ENCODE measurements around the gene MSX1.
A peak's percentile ranks its signal among the peaks of the same experiment; 100 is the strongest.

The MSX1 gene

DNA sequence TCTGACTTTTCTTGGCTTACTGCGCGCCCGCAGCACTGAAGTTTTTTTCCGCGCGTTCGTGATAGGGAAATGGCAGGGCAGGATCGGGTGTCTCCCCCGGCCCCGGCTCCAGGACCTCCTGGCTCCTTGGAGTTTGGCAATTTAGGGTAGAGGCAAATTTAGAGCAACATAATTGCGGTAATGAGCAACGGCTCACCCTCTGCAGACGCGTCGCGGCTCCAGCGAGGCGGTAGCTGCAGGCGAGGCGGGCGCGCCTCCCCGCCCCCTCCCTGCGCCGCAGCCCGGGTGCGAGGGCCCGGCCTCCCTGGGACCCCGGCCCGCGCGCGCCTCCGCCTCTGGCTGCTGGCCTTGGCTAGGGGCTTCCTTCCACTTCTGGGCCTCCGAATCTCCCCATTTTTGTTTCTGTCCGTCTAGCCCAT is 6.2 kb downstream of the MSX1 start:
- H3K4me3 ChIP-seq (replicated peaks in 1 of 2; ENCODE audit: low read depth in 2 of 2, low read length in 2 of 2) = peak overlapping the region in 1 of 2 donors; percentile 19
- no peak for DNase-seq (ENCODE audit: low read depth in 2 of 2)
- TF ChIP-seq, protein P1, sequence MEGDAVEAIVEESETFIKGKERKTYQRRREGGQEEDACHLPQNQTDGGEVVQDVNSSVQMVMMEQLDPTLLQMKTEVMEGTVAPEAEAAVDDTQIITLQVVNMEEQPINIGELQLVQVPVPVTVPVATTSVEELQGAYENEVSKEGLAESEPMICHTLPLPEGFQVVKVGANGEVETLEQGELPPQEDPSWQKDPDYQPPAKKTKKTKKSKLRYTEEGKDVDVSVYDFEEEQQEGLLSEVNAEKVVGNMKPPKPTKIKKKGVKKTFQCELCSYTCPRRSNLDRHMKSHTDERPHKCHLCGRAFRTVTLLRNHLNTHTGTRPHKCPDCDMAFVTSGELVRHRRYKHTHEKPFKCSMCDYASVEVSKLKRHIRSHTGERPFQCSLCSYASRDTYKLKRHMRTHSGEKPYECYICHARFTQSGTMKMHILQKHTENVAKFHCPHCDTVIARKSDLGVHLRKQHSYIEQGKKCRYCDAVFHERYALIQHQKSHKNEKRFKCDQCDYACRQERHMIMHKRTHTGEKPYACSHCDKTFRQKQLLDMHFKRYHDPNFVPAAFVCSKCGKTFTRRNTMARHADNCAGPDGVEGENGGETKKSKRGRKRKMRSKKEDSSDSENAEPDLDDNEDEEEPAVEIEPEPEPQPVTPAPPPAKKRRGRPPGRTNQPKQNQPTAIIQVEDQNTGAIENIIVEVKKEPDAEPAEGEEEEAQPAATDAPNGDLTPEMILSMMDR (IDR thresholded peaks at IDR 0.05; ENCODE audit: low read depth, low read length) = no peak

DNA sequence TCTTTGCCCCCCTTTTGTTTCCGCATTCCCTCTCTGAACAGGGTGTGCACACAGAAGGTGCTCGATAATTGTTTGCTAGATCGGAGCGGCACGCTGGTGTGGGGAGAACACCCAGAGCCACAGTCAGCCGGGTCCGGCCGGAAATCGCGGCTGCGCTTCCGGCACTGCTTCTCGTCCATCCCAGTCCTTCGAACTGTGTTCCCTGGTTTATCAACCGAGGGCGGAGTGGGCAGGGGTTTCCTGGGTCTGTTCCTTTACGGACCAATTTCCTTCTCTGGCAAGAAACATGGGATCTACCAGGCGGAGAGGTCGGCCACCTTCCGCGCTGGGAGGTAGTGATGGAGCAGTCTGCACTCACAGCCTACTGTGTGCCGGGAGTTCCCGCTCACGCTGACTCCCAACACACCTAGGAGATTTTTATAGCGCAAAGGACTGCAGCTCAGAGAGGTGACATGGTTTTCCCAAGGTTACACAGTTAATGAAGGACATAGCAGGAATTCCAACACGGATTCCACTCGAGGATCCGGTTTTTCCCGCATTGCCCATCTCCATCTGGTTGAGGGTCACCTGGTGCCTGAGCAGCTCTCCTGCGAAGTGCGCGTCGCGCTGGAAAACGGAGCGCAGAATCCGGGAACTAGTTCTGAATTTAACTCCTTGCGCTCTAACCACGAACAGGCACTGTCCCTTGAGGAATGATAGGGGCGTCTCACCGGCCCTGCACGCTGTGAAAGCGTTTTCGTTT is 6.8 kb downstream of the MSX1 start:
- TF ChIP-seq, protein P1 (IDR thresholded peaks at IDR 0.05; ENCODE audit: low read depth, low read length) = no peak
- H3K4me3 ChIP-seq (replicated peaks in 1 of 2; ENCODE audit: low read depth in 2 of 2, low read length in 2 of 2) = peak overlapping the region in 1 of 2 donors; percentile 19
- no peak for DNase-seq (ENCODE audit: low read depth in 2 of 2)

GRCh38 chr4:4866866-4867374 is 7.5 kb downstream of the MSX1 start:
- no peak overlapping the region for H3K4me3 ChIP-seq (replicated peaks in 1 of 2; ENCODE audit: low read depth in 2 of 2, low read length in 2 of 2)
- TF ChIP-seq, protein P1 (IDR thresholded peaks at IDR 0.05; ENCODE audit: low read depth, low read length) = no peak
- DNase-seq (ENCODE audit: low read depth in 2 of 2) = no peak

DNA sequence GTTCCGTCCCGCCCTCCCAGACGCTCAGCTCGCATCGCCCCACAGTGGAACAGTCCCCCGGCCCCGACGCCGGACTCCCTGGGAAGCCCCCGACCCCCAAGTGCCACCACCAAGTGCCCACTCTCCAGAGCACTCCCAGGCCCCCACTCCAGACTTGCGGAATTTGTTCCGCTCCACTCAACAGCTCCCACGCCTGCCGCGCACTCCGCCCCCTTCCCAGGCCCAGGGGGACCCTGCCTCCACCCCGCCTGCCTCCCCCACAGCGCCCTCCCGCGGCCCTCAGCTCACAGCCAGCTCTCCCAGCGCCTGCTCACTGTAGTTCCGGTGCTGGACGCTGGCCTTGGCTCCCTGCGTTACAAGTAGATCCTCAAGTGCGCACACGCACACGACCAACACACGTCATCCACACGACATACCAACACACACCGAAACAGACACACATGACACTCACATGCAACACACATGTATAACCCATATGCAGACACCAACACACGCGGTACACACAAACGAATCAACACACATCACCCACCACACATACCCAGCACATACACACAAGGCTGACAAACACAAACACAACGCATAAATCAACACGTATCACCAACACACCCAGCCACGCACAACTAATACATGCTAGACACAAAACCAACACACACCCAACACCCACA is 8.0 kb downstream of the MSX1 start:
- no peak overlapping the region for H3K4me3 ChIP-seq (replicated peaks in 1 of 2; ENCODE audit: low read depth in 2 of 2, low read length in 2 of 2)
- TF ChIP-seq, protein P1 (IDR thresholded peaks at IDR 0.05; ENCODE audit: low read depth, low read length) = no peak
- peak in 1 of 2 donors; percentile 19 for DNase-seq (ENCODE audit: low read depth in 2 of 2)

GRCh38 chr4:4868040-4868757 is 8.7 kb downstream of the MSX1 start:
- TF ChIP-seq, protein P1 (IDR thresholded peaks at IDR 0.05; ENCODE audit: low read depth, low read length) = no peak
- H3K4me3 ChIP-seq (replicated peaks in 1 of 2; ENCODE audit: low read depth in 2 of 2, low read length in 2 of 2) = no peak overlapping the region
- DNase-seq (ENCODE audit: low read depth in 2 of 2) = no peak

- H3K4me3 ChIP-seq (replicated peaks in 1 of 2; ENCODE audit: low read depth in 2 of 2, low read length in 2 of 2) = no peak overlapping the region
- DNase-seq (ENCODE audit: low read depth in 2 of 2) = no peak
- TF ChIP-seq, protein P1 (IDR thresholded peaks at IDR 0.05; ENCODE audit: low read depth, low read length) = no peak
Measured at GRCh38 chr4:4868758-4869723, 9.6 kb downstream of the MSX1 start.

All from cardiac fibroblast (primary cell).